ENCODE data around the gene MLXIP.
"Not testable (repeated sequence)": the region's sequence is repeated elsewhere in the genome, so short reads cannot be mapped to it uniquely, and the experiment has no call there.

The MLXIP gene

DNA sequence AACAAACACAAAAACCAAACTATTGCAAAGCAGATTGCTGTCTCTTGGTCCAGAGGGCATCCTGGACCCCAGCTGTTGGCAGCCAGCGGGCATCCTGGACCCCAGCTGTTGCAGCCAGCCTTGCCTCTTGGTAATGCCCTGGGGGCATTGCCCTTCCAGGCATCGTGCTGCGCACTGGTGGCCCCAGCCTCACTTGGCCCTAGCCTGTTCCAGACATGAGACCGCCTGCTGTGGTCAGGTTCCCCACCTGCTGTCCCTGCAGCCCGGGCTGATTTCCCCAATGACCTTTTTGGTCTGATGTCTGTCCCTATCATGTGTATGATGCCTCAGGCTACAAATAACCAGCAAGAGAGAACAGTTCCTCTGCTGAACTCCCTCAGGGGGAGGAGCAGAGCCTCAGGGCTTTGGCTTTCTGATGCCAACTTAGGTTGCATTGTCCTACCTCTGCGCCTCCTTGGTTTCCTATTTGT, 20.8 kb downstream of the MLXIP start:
- DNase-seq (ENCODE audit: low read depth) = no peak
- no peak overlapping the region for H3K4me3 ChIP-seq (ENCODE audit: low read length)
- TF ChIP-seq, protein P1, sequence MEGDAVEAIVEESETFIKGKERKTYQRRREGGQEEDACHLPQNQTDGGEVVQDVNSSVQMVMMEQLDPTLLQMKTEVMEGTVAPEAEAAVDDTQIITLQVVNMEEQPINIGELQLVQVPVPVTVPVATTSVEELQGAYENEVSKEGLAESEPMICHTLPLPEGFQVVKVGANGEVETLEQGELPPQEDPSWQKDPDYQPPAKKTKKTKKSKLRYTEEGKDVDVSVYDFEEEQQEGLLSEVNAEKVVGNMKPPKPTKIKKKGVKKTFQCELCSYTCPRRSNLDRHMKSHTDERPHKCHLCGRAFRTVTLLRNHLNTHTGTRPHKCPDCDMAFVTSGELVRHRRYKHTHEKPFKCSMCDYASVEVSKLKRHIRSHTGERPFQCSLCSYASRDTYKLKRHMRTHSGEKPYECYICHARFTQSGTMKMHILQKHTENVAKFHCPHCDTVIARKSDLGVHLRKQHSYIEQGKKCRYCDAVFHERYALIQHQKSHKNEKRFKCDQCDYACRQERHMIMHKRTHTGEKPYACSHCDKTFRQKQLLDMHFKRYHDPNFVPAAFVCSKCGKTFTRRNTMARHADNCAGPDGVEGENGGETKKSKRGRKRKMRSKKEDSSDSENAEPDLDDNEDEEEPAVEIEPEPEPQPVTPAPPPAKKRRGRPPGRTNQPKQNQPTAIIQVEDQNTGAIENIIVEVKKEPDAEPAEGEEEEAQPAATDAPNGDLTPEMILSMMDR (conservative IDR thresholded peaks at IDR 0.05; ENCODE audit: low read length) = no peak

DNA sequence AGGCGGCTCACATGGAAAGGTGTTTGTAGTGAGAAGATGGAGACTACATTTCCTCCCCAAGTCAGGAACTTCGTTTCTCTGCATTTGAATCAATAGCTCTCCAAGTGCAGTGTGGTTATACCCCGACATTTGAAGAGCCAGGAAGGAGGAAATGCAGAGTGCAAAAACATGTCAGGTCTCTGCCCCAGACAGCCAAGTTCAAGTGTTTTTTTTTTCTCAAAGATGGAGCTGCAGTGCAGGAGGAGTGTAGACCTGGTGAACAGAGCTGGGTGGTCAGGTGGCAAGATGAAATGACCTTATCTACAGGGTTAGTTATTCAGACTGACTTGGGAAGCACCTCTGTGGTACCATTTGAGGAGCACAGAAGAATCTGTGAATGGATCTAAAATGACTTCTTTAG, 21.3 kb downstream of the MLXIP start:
- TF ChIP-seq, protein P1 (conservative IDR thresholded peaks at IDR 0.05; ENCODE audit: low read length) = no peak
- no peak for DNase-seq (ENCODE audit: low read depth)

DNA sequence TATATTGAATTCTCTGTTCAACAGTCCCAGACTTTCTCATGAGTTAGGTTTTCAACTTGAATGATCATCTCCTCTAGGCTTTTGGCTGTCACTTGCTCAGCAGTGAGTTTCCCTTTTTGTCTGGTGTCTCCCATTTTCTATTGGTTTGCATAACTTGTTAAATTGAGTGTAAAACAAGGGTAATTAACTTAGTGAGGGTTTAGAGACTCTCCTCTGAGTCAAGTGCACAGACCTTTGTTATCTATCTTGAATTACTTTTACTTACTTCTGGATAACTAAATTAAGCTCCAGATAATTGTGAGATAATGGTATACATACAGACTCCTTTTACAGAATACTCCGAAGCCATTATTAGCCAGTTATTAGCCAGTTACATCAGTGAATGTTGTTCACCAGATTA, 22.0 kb downstream of the MLXIP start:
- DNase-seq (ENCODE audit: low read depth) = no peak
- no peak overlapping the region for H3K4me3 ChIP-seq (ENCODE audit: low read length)
- TF ChIP-seq, protein P1 (conservative IDR thresholded peaks at IDR 0.05; ENCODE audit: low read length) = no peak

More for the DNA sequence above, 21.3 kb downstream of the MLXIP start:
- H3K4me3 ChIP-seq (ENCODE audit: low read length) = no peak overlapping the region

DNA sequence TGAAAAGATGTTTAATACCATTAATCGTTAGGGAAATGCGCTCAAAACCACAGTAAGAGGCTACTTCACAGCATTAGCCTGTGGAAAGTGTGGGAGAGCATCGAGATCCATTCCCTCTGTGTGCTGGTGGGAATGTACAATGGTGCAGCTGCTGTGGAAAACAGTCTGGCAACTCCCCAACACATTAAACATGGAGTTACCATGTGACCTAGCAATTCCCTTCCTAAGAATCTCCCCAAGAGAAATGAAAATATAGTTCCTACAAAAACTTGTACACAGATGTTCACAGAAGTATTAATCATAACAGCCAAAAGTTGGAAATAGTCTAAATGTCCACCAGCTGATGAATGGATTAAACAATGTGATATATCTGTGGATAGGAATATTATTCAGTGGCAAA, 23.8 kb downstream of the MLXIP start:
- H3K4me3 ChIP-seq (ENCODE audit: low read length) = no peak overlapping the region
- TF ChIP-seq, protein P1 (conservative IDR thresholded peaks at IDR 0.05; ENCODE audit: low read length) = no peak
- no peak for DNase-seq (ENCODE audit: low read depth)

DNA sequence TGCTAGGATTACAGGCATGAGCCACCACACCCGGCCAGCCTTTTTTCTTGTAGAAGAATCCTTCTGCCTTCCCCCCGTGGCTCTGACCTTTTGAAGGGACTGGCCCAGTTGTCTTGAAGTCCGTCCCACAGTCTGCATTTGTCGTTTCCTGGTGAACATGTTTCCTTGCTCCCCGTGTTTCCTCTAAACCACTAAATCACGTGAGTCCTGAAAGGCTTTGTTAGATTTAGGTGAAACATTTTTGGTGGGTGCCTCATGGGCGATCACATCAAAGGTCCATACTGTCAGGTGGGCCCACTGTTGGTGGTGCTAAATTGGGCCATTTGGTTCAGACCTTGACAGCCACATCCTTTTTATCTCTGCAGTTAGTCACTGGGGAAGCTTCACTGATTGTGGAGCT, 26.3 kb downstream of the MLXIP start:
- no peak overlapping the region for H3K4me3 ChIP-seq (ENCODE audit: low read length)
- TF ChIP-seq, protein P1 (conservative IDR thresholded peaks at IDR 0.05; ENCODE audit: low read length) = no peak
- no peak for DNase-seq (ENCODE audit: low read depth)

DNA sequence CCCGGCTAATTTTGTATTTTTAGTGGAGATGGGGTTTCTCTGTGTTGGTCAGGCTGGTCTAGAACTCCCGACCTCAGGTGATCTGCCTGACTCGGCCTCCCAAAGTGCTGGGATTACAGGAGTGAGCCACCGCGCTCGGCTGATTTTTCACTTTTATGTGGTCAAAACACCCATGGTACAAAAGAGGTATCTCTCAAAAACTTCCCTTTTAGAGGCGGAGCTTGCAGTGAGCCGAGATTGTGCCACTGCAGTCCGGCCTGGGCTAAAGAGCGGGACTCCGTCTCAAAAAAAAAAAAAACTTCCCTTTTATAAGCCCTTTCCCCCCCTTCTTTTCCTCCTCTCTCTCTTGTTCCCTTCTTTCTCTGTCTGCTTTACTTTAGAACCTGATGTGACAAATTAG, 26.9 kb downstream of the MLXIP start:
- not testable (repeated sequence) for H3K4me3 ChIP-seq (ENCODE audit: low read length); DNase-seq (ENCODE audit: low read depth)

DNA sequence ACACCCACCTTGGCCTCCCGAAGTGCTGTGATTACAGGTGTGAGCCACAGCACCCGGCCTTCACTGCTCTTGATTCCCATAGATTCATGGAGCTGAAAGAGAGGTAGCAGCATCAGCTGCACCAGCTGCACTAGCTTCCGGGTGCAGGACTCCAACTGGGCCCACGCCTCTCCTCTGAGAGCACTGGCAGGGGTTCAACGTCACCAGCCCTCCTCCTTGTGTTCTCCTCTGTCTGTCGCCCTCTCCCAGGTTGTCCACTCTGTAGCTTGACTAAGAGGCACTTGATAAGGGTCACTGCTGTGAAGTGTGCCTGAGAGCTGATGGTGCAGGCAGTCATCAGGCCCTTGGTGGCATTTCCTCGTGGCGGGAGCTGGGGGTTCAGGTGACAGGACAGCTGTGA, 28.3 kb downstream of the MLXIP start:
- no peak for DNase-seq (ENCODE audit: low read depth)
- TF ChIP-seq, protein P1 (conservative IDR thresholded peaks at IDR 0.05; ENCODE audit: low read length) = no peak
- no peak overlapping the region for H3K4me3 ChIP-seq (ENCODE audit: low read length)

DNA sequence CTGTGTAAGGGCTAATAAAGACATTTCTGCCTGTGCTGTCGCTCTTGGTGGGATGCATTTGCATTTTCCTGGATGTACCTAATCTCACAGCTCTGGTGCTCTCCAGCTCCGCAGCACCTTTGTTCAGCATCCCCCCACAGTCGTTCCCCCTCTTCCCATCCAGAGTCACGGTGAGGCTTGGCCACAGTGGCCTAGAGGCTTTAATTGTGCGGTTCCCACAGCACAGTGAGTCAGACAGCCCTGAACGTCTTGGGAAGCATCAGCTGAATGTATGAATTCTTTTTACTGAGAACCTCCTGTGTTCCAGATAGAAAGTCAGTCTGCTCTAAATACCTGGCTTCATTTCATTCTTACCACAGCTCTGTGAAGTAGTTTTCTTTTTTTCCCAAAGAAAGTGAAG, 28.7 kb downstream of the MLXIP start:
- TF ChIP-seq, protein P1 (conservative IDR thresholded peaks at IDR 0.05; ENCODE audit: low read length) = no peak
- DNase-seq (ENCODE audit: low read depth) = peak; percentile 68
- no peak overlapping the region for H3K4me3 ChIP-seq (ENCODE audit: low read length)

Measured in AG10803 (cell line).